Neural crest cell (in vitro differentiated cells): Measurements from ENCODE around the gene SMCO4. TPM values are rescaled to one million over a fixed set of nuclear protein-coding genes. Genes with fewer than 3 reads are reported as not detected.

Source experiments
- DNase-seq: peaks from one replicate; pipeline ENCODE4 v3.0.0; 2021; ENCODE audit warnings: low read depth, mixed read lengths, low spot score
- H3K27ac Mint-ChIP-seq: one replicate; pipeline ENCODE4 v1.8.0; 2021; ENCODE audit warnings: mild to moderate bottlenecking, mixed read lengths; ENCODE audit not compliant: unreplicated experiment
- H3K27me3 Mint-ChIP-seq: 2 replicates; pipeline ENCODE4 v1.8.0; 2021; ENCODE audit warnings: low read depth, mild to moderate bottlenecking, mixed read lengths
- H3K36me3 Mint-ChIP-seq: 2 replicates; pipeline ENCODE4 v1.8.0; 2021; ENCODE audit warnings: low read depth, mild to moderate bottlenecking, mixed read lengths
- H3K4me1 Mint-ChIP-seq: 2 replicates; pipeline ENCODE4 v1.8.0; 2021; ENCODE audit warnings: mixed read lengths
- H3K4me3 Mint-ChIP-seq: one replicate; pipeline ENCODE4 v1.8.0; 2021; ENCODE audit warnings: mild to moderate bottlenecking, mixed read lengths
- H3K9me3 Mint-ChIP-seq: 2 replicates; pipeline ENCODE4 v1.8.0; 2021; ENCODE audit warnings: mixed read lengths
- total RNA-seq: library from RNA; stranded (reverse); gene quantifications from 2 replicates; pipeline ENCODE4 v1.2.1, GENCODE V29; 2021
- TF ChIP-seq, protein P1 (sequence below): fragments of 200-600 bp; sonication (generic); conservative IDR thresholded peaks from 2 replicates; pipeline ENCODE4 v1.5.0; 2021; ENCODE audit warnings: antibody characterized with exemption, mild to moderate bottlenecking

The SMCO4 gene
- total RNA-seq, 1 donor from 2014 or later, result 23.1 TPM

DNA sequence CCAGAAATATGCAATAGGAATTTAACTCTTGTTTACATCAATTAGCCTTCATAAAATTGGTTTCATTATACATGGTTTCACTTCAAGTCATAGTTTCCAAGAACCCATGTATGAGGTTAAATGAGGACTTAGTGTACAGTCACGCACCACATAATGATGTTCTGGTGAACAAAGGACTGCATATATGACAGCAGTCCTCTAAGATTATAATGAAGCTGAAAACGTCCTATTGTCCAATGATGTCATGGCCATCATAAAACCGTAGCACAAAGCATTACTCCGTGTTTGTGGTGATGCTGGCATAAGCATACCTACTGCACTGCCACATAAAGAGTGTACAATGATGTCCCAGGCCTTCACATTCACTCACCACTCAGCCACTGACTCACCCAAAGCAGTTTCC lies 31.1 kb downstream of the SMCO4 start:
- no peak overlapping the region for H3K27ac Mint-ChIP-seq
- peaks cover 16% of the 10 kb centered on the region for H3K36me3 Mint-ChIP-seq
- DNase-seq, result no peak
- TF ChIP-seq, protein P1, sequence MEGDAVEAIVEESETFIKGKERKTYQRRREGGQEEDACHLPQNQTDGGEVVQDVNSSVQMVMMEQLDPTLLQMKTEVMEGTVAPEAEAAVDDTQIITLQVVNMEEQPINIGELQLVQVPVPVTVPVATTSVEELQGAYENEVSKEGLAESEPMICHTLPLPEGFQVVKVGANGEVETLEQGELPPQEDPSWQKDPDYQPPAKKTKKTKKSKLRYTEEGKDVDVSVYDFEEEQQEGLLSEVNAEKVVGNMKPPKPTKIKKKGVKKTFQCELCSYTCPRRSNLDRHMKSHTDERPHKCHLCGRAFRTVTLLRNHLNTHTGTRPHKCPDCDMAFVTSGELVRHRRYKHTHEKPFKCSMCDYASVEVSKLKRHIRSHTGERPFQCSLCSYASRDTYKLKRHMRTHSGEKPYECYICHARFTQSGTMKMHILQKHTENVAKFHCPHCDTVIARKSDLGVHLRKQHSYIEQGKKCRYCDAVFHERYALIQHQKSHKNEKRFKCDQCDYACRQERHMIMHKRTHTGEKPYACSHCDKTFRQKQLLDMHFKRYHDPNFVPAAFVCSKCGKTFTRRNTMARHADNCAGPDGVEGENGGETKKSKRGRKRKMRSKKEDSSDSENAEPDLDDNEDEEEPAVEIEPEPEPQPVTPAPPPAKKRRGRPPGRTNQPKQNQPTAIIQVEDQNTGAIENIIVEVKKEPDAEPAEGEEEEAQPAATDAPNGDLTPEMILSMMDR, result no peak
- H3K27me3 Mint-ChIP-seq, result no peaks in the 10 kb centered on the region
- H3K9me3 Mint-ChIP-seq, result peaks cover 12% of the 10 kb centered on the region
- no peak overlapping the region for H3K4me3 Mint-ChIP-seq
- peaks cover 9% of the 10 kb centered on the region for H3K4me1 Mint-ChIP-seq

DNA sequence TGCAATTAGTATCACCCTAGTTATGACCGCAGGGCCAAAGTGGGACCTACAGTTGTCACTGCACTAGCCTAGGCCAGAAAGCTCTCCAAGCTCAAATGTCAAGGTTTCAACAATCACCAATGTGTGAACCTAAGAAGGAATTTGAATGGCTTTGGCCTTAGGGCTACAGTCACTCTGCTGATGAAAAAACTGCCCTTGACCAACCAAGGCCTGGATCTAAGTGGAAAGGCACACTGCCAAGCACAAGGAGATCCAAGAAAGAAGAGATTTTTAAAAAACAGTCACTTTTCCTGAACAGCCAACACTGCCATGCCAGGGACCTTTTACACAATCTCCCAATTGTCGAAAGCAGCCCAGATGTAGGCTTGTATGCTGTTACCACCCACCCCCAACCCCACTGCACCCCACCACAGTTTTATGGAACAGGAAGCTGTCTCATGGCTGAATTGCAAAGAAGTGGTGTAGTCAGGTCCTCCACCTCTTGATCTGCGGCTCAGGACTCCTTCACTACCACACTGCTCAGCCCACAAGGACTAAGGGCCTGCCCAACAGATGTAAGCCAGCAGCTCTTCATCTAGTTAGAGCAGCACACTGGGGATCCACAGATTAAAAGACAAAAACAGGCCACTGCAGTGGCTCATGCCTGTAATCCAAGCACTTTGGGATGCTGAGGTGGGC lies 32.9 kb downstream of the SMCO4 start:
- TF ChIP-seq, protein P1, result no peak
- H3K36me3 Mint-ChIP-seq, result peaks cover 18% of the 10 kb centered on the region
- no peak overlapping the region for H3K27ac Mint-ChIP-seq
- H3K9me3 Mint-ChIP-seq, result peaks cover 12% of the 10 kb centered on the region
- H3K4me1 Mint-ChIP-seq, result peaks cover under 1% of the 10 kb centered on the region
- DNase-seq, result no peak
- no peaks in the 10 kb centered on the region for H3K27me3 Mint-ChIP-seq
- H3K4me3 Mint-ChIP-seq, result no peak overlapping the region

DNA sequence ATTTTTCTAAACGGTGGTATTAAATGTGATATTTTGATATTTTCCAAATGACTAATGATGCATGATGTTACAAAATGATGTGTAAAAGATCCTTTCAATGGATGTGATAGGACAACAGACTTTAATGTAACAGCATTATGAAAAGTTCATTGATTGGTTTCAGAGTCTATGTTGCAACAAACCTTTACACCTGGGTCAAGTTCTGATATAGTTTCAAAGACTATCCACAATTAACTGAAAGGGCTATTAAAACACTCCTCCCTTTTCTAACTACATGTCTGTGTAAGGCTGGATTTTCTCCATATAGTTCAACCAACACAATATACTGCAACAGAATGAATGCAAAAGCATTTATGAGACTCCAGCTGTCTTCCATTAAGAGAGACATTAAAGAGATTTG lies 35.7 kb downstream of the SMCO4 start:
- DNase-seq, result no peak
- Mint-ChIP-seq H3K4me3 (no peak overlapping the region), H3K9me3 (peaks cover 12% of the 10 kb centered on the region), H3K4me1 (no peaks in the 10 kb centered on the region), H3K27ac (no peak overlapping the region), H3K27me3 (no peaks in the 10 kb centered on the region), H3K36me3 (peaks cover 20% of the 10 kb centered on the region)
- TF ChIP-seq, protein P1, result no peak

DNA sequence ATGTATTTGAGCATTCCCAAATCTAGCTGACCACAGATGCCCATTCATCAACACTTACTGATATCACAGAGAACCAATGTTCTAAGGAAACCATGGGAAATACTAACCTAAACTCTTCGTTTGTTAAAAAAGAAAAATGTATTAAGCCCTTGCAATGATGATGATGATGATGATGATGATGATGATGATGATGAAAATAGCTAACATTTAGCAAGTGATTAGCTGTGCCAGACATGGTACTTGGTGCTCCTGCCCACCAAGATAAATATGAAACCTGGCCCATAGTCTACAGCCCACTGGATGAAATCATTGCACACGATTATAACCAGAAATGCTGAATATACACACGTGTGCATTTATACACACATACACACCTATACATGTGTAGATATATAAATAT lies 37.5 kb downstream of the SMCO4 start:
- Mint-ChIP-seq H3K36me3 (peaks cover 20% of the 10 kb centered on the region), H3K4me3 (no peak overlapping the region), H3K4me1 (no peaks in the 10 kb centered on the region), H3K27ac (no peak overlapping the region), H3K27me3 (no peaks in the 10 kb centered on the region), H3K9me3 (peaks cover 12% of the 10 kb centered on the region)
- TF ChIP-seq, protein P1, result no peak
- no peak for DNase-seq

DNA sequence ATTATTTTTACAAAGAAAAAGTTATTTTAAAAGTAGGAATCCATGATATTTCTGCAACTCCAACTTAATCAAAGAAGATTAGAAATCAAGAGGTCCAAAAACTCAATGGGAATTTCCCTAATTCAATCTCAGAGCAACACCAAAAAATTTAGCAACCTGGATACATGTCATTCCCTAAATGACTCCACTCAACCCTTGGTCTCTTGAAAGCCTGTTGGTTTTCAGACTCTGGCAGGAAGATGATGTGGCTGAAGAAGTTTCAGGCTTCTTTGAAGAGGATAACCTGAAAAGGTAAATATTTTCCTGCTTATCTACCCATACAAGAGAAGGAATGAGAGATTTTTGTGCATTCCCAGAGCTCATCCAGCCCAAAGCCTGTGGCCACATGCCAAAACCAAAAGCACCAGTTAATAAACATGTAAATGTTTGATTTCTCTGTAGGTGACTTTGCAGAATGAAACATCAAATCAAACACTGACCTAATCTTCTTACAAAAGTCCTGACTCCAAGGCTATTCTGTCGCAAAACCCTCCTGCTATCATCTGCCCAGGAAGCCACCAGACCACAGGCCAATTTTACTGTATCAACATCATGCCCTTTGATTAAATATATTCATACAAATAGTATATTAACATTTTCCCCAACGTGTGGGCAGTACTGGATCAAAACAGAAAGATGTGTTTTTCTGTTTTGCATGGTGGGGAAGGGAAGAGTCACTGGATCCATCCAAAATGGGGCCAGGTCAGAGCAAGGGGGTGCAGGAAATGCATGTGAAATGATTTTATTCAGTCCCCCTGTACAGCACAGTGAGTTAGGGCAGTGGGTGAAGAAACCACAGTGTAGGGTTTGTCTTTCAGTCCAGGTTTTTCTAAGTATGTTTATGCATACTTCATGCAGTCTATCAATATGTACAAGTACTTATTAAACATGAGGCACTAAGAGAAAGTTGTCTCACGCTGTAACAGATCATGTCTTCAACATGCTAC lies 38.8 kb downstream of the SMCO4 start:
- H3K9me3 Mint-ChIP-seq, result peaks cover 8% of the 10 kb centered on the region
- TF ChIP-seq, protein P1, result no peak
- no peak overlapping the region for H3K4me3 Mint-ChIP-seq
- no peaks in the 10 kb centered on the region for H3K4me1 Mint-ChIP-seq
- H3K27ac Mint-ChIP-seq, result no peak overlapping the region
- H3K36me3 Mint-ChIP-seq, result peaks cover 15% of the 10 kb centered on the region
- no peaks in the 10 kb centered on the region for H3K27me3 Mint-ChIP-seq
- DNase-seq, result no peak
